HepG2 (cell line): ENCODE results near the gene KPNA4.

ENCODE experiments used
- CEBPZ ChIP-seq: IDR thresholded peaks from 2 replicates; pipeline ENCODE4 v1.6.1; 2012; ENCODE audit warnings: low read length, improper control_type of control experiment
- KDM1A ChIP-seq: IDR thresholded peaks from 2 replicates; pipeline ENCODE4 v1.6.1; 2016; ENCODE audit warnings: missing compliant biosample characterization
- SP2 ChIP-seq: sonication (generic); formaldehyde crosslinking; IDR thresholded peaks from 2 replicates; pipeline ENCODE4 v1.5.1; 2020; ENCODE audit warnings: mild to moderate bottlenecking, missing genetic modification reagents
- ZIK1 ChIP-seq: sonication (generic); formaldehyde crosslinking; IDR thresholded peaks from 2 replicates; pipeline ENCODE4 v1.5.0; 2020; ENCODE audit warnings: mild to moderate bottlenecking, low read depth, missing genetic modification reagents, borderline replicate concordance
- ZNF24 ChIP-seq: fragments of 450-650 bp; IDR thresholded peaks from 2 replicates; pipeline ENCODE4 v1.6.1; 2017; ENCODE audit warnings: antibody characterized with exemption, mild to moderate bottlenecking
- ZNF564 ChIP-seq: sonication (generic); formaldehyde crosslinking; IDR thresholded peaks from 2 replicates; pipeline ENCODE4 v1.8.1; 2023; ENCODE audit warnings: mild to moderate bottlenecking, missing genetic modification reagents

- no peak for TF ChIP-seq ZNF564 (CRISPR knock-in tag)
- no peak for TF ChIP-seq KDM1A
- no peak for TF ChIP-seq SP2 (CRISPR knock-in tag)
- TF ChIP-seq ZIK1 (CRISPR knock-in tag): no peak
- no peak for TF ChIP-seq CEBPZ
- no peak for TF ChIP-seq ZNF24
Observed at GRCh38 chr3:160577093-160577492, 11.7 kb upstream of the KPNA4 start.
